ENCODE data around the gene STK17A.

DNA sequence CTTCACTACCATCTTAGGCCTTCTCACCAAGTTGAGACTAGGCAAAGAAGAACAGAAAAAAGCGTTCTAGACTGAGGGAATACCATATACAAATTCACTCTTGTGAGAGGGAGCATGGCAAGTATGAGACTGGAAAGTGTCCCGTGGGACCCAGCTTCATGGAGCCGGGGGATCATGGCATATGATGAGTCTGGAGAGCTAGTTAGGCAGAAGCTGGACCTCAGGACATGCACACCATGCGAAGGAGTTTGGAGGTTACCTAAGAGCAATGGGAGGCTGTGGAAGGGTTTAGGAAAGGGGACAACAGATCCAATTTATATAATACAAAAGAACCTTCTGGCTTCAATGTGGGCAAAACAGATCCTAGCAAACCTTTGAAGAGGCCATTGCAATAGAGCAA lies 34.1 kb downstream of the STK17A start:
- TF ChIP-seq, protein P1, sequence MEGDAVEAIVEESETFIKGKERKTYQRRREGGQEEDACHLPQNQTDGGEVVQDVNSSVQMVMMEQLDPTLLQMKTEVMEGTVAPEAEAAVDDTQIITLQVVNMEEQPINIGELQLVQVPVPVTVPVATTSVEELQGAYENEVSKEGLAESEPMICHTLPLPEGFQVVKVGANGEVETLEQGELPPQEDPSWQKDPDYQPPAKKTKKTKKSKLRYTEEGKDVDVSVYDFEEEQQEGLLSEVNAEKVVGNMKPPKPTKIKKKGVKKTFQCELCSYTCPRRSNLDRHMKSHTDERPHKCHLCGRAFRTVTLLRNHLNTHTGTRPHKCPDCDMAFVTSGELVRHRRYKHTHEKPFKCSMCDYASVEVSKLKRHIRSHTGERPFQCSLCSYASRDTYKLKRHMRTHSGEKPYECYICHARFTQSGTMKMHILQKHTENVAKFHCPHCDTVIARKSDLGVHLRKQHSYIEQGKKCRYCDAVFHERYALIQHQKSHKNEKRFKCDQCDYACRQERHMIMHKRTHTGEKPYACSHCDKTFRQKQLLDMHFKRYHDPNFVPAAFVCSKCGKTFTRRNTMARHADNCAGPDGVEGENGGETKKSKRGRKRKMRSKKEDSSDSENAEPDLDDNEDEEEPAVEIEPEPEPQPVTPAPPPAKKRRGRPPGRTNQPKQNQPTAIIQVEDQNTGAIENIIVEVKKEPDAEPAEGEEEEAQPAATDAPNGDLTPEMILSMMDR (conservative IDR thresholded peaks at IDR 0.05; ENCODE audit: low read length) = no peak
- no peak for TF ChIP-seq EZH2phosphoT487 (IDR thresholded peaks at IDR 0.05; ENCODE audit: borderline replicate concordance)
